DLD1 (cell line): ENCODE results near the gene MED26.

Experiments used
- in situ Hi-C: cut with HindIII; loops from 2 replicates; pipeline ENCODE4 v1.10.0; 2017; ENCODE audit warnings: low sequenced_read_pairs

MED26 gene

GRCh38 chr19:16618248-16618647, 9.8 kb downstream of the MED26 start:
- in situ Hi-C loops = no loop called here

- in situ Hi-C loops = no loop called here
Measured at GRCh38 chr19:16615808-16616207, 12.2 kb downstream of the MED26 start.

- in situ Hi-C loops = no loop called here
Measured at GRCh38 chr19:16614941-16615340, 13.1 kb downstream of the MED26 start.

- in situ Hi-C loops = no loop called here
Measured at GRCh38 chr19:16613841-16614240, 14.2 kb downstream of the MED26 start.

- in situ Hi-C loops = no loop called here
Measured at GRCh38 chr19:16612636-16613035, 15.4 kb downstream of the MED26 start.

GRCh38 chr19:16611121-16611520, 16.9 kb downstream of the MED26 start:
- in situ Hi-C loops = no loop called here

- in situ Hi-C loops = no loop called here
Measured at GRCh38 chr19:16609511-16610200, 18.3 kb downstream of the MED26 start.

- in situ Hi-C loops = no loop called here
Measured at GRCh38 chr19:16608290-16608739, 19.7 kb downstream of the MED26 start.

GRCh38 chr19:16607819-16608218, 20.2 kb downstream of the MED26 start:
- in situ Hi-C loops = no loop called here

- in situ Hi-C loops = no loop called here
Measured at GRCh38 chr19:16605553-16605994, 22.4 kb downstream of the MED26 start.

- in situ Hi-C loops = no loop called here
Measured at GRCh38 chr19:16605115-16605514, 22.9 kb downstream of the MED26 start.

- in situ Hi-C loops = no loop called here
Measured at GRCh38 chr19:16604615-16605014, 23.4 kb downstream of the MED26 start.

- in situ Hi-C loops = no loop called here
Measured at GRCh38 chr19:16603090-16603489, 24.9 kb downstream of the MED26 start.

- in situ Hi-C loops = no loop called here
Measured at GRCh38 chr19:16601378-16602052, 26.5 kb downstream of the MED26 start.

GRCh38 chr19:16600824-16601223, 27.2 kb downstream of the MED26 start:
- in situ Hi-C loops = no loop called here

- in situ Hi-C loops = no loop called here
Measured at GRCh38 chr19:16599655-16600346, 28.2 kb downstream of the MED26 start.

GRCh38 chr19:16598848-16599247, 29.2 kb downstream of the MED26 start:
- in situ Hi-C loops = no loop called here

GRCh38 chr19:16596399-16596798, 31.6 kb downstream of the MED26 start:
- in situ Hi-C loops = no loop called here

- in situ Hi-C loops = no loop called here
Measured at GRCh38 chr19:16595097-16595496, 32.9 kb downstream of the MED26 start.

- in situ Hi-C loops = no loop called here
Measured at GRCh38 chr19:16594681-16595091, 33.3 kb downstream of the MED26 start.

- in situ Hi-C loops = no loop called here
Measured at GRCh38 chr19:16594131-16594586, 33.8 kb downstream of the MED26 start.

- in situ Hi-C loops = no loop called here
Measured at GRCh38 chr19:16593181-16593580, 34.8 kb downstream of the MED26 start.
